ENCODE results near the gene ZNF18.

The ZNF18 gene, protein sequence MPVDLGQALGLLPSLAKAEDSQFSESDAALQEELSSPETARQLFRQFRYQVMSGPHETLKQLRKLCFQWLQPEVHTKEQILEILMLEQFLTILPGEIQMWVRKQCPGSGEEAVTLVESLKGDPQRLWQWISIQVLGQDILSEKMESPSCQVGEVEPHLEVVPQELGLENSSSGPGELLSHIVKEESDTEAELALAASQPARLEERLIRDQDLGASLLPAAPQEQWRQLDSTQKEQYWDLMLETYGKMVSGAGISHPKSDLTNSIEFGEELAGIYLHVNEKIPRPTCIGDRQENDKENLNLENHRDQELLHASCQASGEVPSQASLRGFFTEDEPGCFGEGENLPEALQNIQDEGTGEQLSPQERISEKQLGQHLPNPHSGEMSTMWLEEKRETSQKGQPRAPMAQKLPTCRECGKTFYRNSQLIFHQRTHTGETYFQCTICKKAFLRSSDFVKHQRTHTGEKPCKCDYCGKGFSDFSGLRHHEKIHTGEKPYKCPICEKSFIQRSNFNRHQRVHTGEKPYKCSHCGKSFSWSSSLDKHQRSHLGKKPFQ

DNA sequence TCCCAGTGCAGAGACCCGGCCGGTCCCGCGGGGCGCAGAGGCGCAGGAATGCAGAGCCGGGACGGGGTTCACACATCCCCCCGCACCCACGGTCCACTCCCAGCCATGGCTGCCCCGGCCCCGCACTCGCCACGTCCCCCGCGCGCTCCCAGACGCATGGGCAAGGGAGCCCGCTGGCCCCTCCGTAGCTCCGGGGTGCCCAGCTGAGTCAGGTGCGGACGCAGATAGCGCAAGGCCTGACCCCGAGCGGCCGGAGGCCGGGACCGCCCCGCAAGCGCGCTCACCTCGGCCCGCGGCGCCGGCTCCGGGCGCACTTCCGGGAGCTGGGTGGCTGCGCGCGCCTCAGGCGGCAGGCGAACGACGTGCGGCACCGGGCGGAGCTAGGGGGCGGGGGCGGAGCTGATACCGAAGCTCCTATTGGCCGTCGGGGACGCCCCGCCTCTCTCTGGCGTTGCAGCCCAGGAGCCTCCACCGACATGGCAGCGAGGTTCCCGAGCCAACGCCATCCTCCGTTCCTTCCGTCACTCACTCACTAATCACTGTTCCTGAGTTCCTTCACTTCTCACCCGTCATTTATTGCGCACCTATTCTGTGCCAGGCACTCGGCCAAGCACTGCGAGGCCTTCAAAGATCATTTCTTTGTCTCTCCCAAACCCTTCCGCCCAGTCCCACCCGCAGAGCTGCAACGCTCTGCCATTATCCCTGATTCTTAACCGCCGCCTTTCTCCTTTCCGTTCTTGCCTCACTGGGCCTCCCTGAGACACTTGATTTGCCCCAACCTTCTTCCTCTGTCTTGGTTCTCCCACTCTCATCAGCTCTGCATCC, at the start of gene ZNF18:
Gene ZNF18, minus strand, starts transcription at position 329 of the 825 bp plus-strand sequence. CDS start 4,646 bp downstream, outside the sequence.
- DNase-seq: peak; percentile 91

DNA sequence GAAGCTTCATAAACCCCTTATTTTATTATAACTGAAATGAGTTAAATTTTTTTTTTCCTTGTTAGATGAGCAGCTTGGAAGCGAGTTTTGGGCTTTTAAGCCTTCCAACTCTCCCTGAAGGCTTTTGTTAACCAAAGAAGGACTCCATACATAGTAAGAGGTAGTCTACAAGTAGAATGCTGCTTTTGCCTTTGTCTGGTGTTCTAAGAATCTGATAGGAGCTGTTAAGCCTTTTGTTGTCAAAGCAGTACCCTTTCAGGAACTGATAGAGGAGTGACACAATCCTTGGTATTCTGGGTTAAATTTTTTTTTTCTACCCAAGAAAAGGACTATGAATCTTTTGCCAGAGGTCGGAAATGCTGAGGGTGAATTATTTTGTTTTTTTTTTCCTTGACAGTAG, 49.5 kb upstream of the ZNF18 start:
- no peak for DNase-seq

DNA sequence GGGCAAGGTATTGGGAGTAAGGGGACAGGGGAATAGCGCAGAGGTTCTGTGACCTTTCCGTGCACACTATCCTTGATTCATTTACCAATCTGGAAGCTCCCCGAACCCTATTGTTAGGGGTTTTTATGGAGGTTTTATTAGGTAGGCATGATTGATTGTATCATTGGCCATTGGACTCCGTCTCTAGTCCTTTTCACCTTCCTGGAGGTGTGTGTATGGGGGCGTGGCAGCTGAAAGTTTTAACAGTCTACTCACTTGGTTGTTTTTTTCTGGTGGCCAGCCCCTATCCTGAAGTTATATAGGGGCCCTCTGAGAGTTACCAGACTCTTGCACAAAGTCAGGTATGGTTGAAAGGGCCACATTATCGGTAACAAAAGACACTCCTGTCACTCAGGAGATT, 46.4 kb upstream of the ZNF18 start:
- no peak for DNase-seq

DNA sequence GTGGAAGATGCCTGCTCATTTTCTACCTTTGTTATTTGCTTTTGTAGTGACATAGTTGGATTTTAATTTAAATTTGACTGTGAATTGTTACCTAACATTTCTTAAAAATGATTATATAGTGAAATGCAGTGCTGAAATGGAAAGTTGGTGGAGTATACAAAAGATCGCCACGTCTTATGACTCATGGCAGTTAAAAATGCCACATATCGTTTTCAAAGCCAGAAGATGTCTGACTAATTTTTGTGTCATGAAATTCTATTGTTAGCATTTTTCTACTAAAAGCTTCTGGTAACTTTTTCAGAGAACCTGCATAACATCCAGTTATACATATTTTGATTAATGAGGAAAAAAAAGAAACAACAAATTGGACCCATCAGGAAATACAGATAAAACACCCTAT, 44.0 kb upstream of the ZNF18 start:
- DNase-seq: no peak

DNA sequence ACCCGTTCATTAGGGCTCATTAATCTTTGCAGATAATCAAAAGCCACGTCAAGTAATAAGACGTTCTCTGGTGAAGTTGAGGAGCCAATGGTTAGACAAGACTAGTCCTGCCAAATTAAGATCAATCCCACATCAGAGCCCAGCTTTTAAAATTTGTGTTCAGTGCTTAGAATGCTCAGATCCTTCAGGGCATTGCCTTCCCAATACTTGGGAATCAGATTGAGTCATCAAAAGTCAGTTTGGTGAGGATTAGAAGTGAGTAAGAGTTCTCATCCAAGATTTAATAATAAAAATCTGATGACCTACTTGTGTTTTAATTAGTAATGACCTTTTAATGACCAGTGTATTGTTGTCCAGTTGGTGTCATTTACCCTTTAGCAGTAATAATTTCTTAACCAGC, 43.2 kb upstream of the ZNF18 start:
- no peak for DNase-seq

DNA sequence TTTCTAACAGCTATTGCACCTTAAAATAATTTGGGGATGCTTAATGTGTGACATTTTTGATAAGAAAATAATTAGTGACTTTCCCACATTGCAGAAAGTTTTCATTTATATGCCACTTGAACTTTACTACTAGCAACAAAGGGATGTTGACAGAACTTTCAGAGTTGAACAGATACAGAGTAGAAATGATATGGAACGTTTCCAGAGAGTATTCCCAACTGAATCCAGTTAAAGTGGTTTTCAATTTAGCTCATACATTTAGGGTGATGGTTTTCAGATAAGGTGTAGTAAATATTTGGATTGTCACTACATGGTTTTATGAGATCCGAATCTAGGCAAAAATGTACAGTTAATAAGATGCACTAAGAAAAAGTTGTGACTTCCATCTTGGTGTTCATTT, 40.7 kb upstream of the ZNF18 start:
- no peak for DNase-seq

DNA sequence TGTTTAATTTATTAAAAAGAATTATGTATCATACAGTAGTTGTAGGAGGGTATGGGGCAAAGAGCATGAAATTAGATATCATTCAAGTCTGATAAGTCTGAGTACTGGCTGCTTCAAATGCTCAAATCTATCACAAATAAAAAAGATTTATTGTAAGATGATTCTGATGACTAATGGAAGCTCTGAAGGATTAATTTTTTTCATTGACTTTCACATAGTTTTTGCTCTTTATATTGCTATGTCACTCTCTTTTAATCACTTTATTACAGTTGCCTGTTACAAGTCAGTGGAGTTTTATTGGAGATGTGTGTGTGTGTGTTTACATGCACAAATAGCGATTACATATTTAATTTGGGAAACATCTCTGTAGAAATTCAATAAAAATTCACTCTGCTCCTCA, 38.4 kb upstream of the ZNF18 start:
- DNase-seq: no peak

DNA sequence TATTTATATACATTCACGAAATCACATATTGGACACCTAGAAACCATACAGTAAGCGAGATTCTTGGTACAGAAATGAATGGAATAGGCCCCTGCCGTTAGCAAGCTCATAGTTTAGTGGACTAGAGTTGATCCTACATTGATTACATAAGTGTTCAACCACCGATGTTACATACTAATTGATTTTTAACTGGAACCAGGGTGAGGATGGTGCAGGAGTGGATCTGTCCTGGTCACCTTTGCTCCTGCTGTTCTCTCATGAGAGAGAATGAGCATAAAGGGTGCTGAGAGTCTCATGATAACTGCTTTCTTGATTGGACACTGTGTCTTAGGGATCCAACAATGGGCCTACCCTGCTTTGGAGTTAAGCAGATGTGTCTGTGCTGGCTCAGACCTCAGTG, 37.3 kb upstream of the ZNF18 start:
- no peak for DNase-seq

DNA sequence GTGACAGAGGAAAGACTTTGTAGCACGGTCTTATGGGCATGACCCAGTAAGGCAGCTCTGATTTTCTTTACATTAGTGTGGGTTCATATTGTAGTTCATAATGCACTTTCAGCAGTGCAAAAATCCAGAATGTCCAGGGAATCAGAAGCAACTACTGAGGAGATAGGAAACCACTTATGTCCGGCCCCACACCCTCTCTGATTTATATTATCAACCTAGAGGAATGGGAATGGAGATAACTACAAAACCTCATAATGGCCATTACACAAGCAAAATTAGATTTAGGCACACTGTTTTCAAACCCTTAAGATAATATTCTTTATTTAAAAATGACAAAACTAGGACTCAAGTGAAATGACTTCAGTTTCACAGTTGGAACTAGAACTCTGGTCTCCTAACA, 31.3 kb upstream of the ZNF18 start:
- no peak for DNase-seq

DNA sequence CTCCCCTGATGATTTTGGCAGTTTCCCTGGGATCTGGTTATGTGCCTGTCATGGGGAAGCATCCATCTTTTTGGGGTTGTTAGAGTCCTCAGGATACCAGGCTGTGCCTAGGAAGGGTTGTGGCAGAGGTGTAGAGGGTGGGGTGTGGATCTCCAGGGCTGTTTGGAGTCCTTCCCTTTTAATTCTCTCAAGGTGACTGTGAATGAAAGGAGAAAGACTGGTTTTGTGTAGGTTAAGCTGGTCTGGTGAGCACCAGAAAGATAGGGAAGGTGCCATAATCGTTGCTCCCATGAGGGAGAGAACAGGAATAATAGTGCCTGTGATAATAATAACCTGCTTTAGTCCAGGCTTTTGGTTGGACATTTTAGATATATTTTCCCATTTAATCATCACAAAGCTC, 30.4 kb upstream of the ZNF18 start:
- DNase-seq: no peak

DNA sequence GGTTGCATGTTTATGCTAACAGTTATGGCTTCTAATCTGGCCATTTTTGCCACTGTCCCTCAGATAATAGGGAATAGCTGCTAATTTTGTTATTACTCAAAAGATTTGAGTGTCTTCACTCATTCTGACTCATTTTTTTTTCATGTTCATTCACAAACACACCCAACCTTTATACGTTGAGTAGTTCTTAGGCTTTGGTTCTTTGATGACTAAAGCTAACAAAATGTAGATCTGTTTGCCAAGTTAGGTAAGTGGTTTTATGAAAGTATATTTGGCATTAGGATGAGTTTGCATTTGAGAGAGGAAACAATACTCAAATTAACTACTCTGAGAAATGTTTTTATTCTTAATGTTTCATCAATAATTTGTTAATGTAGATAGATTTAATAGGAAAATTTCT, 27.1 kb upstream of the ZNF18 start:
- DNase-seq: no peak

DNA sequence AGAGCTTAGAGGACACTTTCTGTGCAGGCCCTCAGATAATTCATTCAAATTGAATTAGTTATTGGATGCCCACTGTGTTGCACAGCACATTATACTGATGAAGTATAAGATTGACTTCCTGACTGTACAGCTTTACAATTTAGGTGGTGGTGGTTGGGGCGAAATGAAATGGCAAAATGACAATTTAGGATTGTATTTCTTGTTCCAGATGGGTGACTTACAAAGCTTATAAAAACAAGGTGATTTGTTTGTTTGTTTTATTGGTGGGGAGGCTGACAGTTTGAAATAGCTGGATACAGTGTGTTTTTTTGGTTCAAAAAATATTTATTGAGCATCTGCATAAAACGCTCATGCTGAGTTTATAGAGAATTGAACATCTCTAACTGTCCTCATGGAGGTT, 25.0 kb upstream of the ZNF18 start:
- DNase-seq: no peak

DNA sequence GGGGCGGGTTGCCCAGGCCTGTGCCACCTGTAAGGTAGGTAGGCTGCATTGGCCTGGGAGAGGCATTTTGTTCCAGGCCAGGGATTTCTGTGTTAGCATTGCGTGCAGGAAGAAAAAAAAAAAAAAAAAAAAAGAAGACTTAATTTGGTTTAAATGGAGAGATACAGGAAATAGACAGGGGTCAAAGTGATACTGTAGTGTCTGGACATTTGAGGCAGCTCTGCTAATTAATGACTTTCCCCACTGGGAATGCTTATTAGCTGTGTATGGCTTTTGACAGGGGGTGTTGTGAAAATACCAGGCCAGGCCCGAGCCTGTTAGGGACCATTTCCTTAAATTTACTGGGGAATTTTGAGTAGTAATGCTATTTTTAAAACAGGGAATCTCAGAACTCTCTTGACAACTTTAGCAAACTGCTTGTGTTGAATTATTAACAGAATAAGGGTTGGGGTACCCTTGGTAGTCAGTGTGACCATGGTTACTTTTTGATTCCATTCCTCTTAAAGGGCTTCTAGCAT, 24.4 kb upstream of the ZNF18 start:
- DNase-seq: no peak

DNA sequence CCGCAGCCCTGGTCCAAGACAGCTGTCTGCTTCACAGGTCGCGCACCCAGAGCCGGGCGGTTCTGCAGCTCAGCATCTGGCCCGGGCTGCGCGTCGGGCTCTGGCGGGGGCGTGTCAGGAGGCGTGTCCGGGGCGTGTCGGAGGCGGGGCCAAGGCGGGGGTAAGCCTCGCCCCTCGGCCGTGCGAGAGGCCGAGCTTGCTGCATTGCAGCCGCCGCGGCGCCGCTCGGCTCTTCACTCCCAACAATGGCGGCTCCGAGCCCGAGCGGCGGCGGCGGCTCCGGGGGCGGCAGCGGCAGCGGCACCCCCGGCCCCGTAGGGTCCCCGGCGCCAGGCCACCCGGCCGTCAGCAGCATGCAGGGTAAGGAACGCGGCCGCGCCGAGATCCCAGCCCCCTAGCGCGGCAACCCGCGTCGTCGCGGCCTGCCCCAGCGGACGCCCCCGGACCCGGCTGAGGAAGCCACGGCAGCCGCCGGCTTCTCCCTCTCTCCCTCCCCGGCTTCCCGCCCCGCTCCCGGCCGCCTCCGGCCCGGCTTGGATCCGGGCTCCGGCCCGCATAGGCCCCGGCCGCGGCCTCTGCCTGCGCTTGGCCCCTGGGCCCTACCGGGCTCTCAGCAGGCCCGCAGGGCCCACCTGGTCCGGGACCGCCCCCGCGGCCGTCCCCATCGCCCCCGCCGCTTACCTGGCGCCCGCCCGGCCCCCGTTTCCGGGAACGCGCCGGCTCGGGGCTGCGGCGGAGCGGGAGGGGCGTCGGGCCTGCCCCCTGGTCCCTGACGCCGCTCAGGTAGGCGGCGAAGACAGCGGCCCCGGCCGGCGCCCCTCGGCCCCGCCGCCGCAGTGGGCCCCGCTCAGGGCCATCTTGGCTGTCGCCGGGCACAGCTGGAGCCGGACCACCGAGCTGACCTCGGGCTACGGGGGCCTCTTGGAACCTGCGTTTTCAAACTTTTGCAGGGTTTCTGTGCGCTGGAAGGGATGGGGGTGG, 23.7 kb upstream of the ZNF18 start, which contains the start of gene MAP2K4:
Gene MAP2K4, plus strand, starts transcription at position 236 of the 981 bp plus-strand sequence. Its CDS starts 10 bp downstream, at position 246.
- peak; percentile 92 for DNase-seq

DNA sequence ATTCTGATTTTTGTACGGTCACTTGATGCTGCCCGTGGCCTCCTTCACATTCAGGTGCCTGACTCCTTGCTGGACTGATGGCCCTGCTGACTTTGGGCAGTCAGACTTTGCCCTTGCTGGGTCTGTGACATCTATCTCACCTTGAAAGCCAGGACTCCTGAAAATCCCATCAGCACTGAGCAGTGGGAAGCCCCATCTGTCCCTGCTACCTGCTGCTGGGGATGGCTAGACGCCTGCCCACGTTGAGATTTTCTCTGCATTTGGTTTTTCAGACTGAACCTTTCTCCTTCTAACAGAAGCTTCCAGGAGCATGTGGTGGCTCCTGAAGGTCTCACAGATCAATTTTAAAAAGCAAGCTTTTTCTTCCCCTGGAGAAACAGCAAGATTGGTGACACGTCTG, 10.2 kb upstream of the ZNF18 start:
- no peak for DNase-seq

DNA sequence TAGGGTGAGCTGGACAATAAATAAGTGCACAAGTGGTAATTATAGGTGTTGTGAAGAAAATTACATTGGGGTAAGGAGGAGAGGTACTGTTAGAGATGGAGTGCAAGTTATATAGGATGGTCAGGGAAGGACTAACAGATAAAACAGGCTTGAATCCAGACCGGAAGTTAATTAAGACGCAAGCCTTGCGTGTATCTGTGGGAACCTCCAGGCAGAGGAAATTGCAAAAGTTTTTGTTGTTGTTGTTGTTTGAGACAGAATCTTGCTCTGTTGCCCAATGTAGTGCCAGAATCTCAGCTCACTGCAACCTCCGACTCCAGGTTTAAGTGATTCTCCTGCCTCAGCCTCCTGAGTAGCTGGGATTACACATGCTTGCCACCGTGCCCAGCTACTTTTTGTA, 2.4 kb upstream of the ZNF18 start:
- DNase-seq: no peak

DNA sequence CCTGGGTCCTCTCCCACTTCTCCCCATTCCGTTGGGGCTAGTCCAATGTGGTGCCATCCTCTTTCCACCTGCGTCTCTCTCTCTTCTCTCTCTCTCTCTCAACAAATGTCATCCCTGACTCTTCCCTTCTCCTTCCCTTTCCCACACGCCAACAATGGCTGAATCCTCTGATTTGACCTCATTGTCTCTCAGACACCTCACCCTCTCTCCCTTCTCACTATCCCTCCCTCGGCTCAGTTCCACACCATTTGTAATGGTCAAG, 628 bp upstream of the ZNF18 start:
- no peak for DNase-seq

DNA sequence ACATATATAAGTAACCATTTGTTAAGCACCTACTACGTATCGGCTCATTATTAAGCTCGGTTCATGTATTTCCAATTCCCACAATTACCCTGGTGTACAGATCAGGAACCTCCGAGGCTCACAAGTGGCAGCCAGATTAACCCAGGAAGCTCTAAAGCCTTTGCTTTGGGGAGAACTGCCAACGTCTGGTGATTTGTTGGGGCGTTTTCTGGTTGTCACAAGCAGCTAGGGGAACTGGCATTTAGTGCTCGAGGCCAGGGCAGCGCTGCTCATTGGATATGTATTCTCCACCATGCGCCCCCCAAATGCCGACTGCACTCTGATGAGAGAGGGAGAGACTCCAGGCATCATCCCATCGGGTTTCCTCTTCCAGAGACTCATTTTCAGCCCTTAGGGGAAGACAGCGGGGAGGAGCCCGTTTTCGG, 541 bp downstream of the ZNF18 start:
- no peak for DNase-seq

DNA sequence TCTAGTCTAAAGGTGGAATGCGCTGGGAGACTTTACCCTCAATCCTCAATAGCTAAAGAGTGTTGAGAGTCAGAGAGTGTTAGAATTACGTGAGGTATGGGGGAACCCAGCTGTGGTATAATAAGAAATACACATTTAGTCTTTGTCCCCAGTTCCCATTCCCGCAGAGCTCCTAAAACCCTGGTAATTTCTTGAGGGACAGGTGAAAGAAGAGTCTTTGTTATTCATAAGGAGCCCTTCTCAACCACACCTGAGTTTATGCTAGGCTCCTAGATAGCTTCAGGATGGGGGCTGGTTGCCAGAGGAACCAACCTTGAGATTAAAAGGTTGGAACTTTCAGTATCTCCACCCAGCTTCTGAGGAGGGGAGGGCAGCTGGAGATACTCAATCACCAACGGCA, 5.8 kb downstream of the ZNF18 start:
- no peak for DNase-seq

DNA sequence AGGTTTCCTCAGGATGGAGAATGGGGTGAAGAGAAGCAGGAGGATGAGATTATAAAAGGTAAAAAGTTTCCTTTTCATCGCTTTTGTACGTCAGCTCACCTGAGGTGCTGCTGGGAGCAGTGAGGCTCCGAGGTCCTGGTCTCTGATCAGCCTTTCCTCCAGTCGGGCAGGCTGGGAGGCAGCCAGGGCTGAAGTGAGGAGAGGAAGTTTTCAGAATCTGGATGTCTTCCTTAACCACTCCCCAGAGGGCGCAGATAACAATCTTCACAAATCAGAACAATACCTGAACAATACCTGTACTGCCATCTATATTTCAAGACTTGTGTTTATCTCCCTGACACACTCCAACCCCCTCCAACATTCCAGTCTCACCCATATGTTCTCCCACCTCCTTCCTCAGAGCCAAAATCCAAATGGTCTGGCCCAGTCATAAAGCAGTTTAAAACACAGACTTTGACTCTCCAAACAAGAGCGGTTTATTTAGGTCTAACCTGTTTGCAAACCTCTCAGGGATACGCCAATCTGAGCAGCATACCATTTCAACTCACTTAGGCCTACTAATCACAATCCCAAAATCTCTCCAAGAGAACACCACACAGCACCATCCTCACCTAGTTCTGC, 6.8 kb downstream of the ZNF18 start:
- DNase-seq: no peak

DNA sequence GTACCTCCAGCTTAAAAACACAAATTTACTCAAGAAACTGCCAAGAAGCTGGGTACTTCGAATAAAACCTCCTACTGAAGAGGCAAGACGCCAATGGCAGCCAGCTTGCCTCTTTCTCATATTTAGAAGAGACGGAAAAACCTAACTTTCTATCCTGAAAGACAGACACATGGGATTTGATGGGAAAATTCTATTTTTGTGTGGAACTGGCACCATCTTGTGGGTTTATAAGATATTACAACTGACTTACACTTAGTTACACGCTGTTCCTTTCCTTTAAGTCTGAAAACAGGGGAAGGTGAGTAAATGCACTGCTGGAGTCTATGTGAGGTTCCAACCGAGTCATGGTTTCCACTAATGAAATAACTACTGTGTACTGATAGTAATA, 10.3 kb downstream of the ZNF18 start:
- DNase-seq: no peak
